CD14-positive monocyte (primary cell): Measurements from ENCODE around the gene ZFP1. TPM values are rescaled to one million over a fixed set of nuclear protein-coding genes. Genes with fewer than 3 reads are reported as not detected.

Source experiments
- DNase-seq, 3 donors: peaks; one replicate each; pipeline ENCODE4 v3.0.0-alpha.2; 2011 to 2022
- H2AFZ ChIP-seq: 2 replicates; pipeline ENCODE4 v1.6.0; 2012; ENCODE audit warnings: mild to moderate bottlenecking, low read depth, low read length, inconsistent platforms; ENCODE audit not compliant: insufficient read depth, poor library complexity, severe bottlenecking
- H3K27ac ChIP-seq, 2 donors: 1 replicate in 1 of 2; 2 replicates in 1 of 2; pipeline ENCODE4 v1.5.1; 2012 to 2013; ENCODE audit warnings: low read length in 2 of 2, control low read depth in 1 of 2, inconsistent platforms in 1 of 2, low read depth in 1 of 2, mild to moderate bottlenecking in 1 of 2
- H3K27me3 ChIP-seq, 2 donors: one replicate each; pipeline versions ENCODE4 v1.6.0 to v1.6.1; 2011 to 2013; ENCODE audit warnings: low read length in 2 of 2; ENCODE audit not compliant: control insufficient read depth in 2 of 2, insufficient read depth in 2 of 2
- H3K36me3 ChIP-seq, 2 donors: replicated peaks in 1 of 2; 1 replicate in 1 of 2; 2 replicates in 1 of 2; pipeline versions ENCODE4 v1.5.1 to v1.6.1; 2012 to 2013; ENCODE audit warnings: low read length in 2 of 2, control low read depth in 1 of 2, inconsistent platforms in 1 of 2, mild to moderate bottlenecking in 1 of 2; ENCODE audit not compliant: insufficient read depth in 2 of 2, control insufficient read depth in 1 of 2
- H3K4me1 ChIP-seq, 2 donors: 1 replicate in 1 of 2; 2 replicates in 1 of 2; pipeline versions ENCODE4 v1.5.1 to v1.6.1; 2012 to 2013; ENCODE audit warnings: low read length in 2 of 2, control low read depth in 1 of 2, inconsistent platforms in 1 of 2, mild to moderate bottlenecking in 1 of 2, moderate library complexity in 1 of 2; ENCODE audit not compliant: insufficient read depth in 2 of 2, control insufficient read depth in 1 of 2
- H3K4me2 ChIP-seq: replicated peaks from 2 replicates; pipeline ENCODE3; 2012; ENCODE audit warnings: low read length, moderate library complexity, mild to moderate bottlenecking; ENCODE audit not compliant: poor library complexity, severe bottlenecking; ENCODE audit errors: extremely low read depth
- H3K4me3 ChIP-seq, 3 experiments: fragments of 200-600 bp in 1 of 3; sonication (generic) in 1 of 3; replicated peaks in 1 of 3; 1 replicate in 2 of 3; 2 replicates in 1 of 3; pipeline ENCODE4 v1.5.1; 2011 to 2013; ENCODE audit warnings: low read length in 3 of 3, mild to moderate bottlenecking in 3 of 3, control low read depth in 2 of 3, low read depth in 2 of 3, inconsistent platforms in 1 of 3, moderate library complexity in 1 of 3
- H3K79me2 ChIP-seq: 2 replicates; pipeline ENCODE4 v1.6.0; 2012; ENCODE audit warnings: mild to moderate bottlenecking, control low read depth, inconsistent platforms, low read length, moderate library complexity; ENCODE audit not compliant: insufficient read depth
- H3K9ac ChIP-seq: 2 replicates; pipeline ENCODE4 v1.6.0; 2017; ENCODE audit warnings: low read length, mild to moderate bottlenecking; ENCODE audit not compliant: insufficient read depth, poor library complexity, severe bottlenecking
- H3K9me3 ChIP-seq, 2 donors: replicated peaks in 1 of 2; 1 replicate in 1 of 2; 2 replicates in 1 of 2; pipeline versions ENCODE4 v1.5.1 to v1.6.1; 2012 to 2013; ENCODE audit warnings: low read length in 2 of 2, control low read depth in 1 of 2; ENCODE audit not compliant: control insufficient read depth in 1 of 2, insufficient read depth in 1 of 2
- H4K20me1 ChIP-seq: 2 replicates; pipeline ENCODE4 v1.6.0; 2012; ENCODE audit warnings: mild to moderate bottlenecking, low read length, control low read depth, moderate library complexity; ENCODE audit not compliant: insufficient read depth
- H3K27ac Mint-ChIP-seq, 7 donors: one replicate each; pipeline ENCODE4 v1.8.0; 2020; ENCODE audit warnings: mild to moderate bottlenecking in 7 of 7, mixed read lengths in 7 of 7, moderate library complexity in 6 of 7, inconsistent platforms in 2 of 7
- H3K27me3 Mint-ChIP-seq, 3 donors: one replicate each; pipeline ENCODE4 v1.8.0; 2021 to 2022; ENCODE audit warnings: low read depth in 3 of 3, mild to moderate bottlenecking in 3 of 3, mixed read lengths in 3 of 3, moderate library complexity in 3 of 3, inconsistent platforms in 1 of 3
- H3K36me3 Mint-ChIP-seq, 2 donors: one replicate each; pipeline ENCODE4 v1.8.0; 2020; ENCODE audit warnings: mixed read lengths in 2 of 2, inconsistent platforms in 1 of 2, mild to moderate bottlenecking in 1 of 2
- H3K4me1 Mint-ChIP-seq: one replicate; pipeline ENCODE4 v1.8.0; 2020; ENCODE audit warnings: mild to moderate bottlenecking, mixed read lengths
- H3K4me3 Mint-ChIP-seq, 2 donors: one replicate each; pipeline ENCODE4 v1.8.0; 2020; ENCODE audit warnings: mild to moderate bottlenecking in 2 of 2, mixed read lengths in 2 of 2, moderate library complexity in 1 of 2
- H3K9me3 Mint-ChIP-seq, 7 donors: one replicate each; pipeline ENCODE4 v1.8.0; 2020 to 2022; ENCODE audit warnings: mixed read lengths in 7 of 7, mild to moderate bottlenecking in 6 of 7, moderate library complexity in 6 of 7, inconsistent platforms in 2 of 7
- CTCF ChIP-seq: fragments of 200-600 bp; IDR thresholded peaks from one replicate; pipeline ENCODE4 v1.8.0; 2022; ENCODE audit warnings: antibody characterized with exemption, mild to moderate bottlenecking
- WGBS: methylation state at CpG from one replicate; pipeline ENCODE4 v1.1.5; 2013; ENCODE audit warnings: missing lambda C conversion rate; ENCODE audit not compliant: insufficient coverage; 5-methylcytosine and 5-hydroxymethylcytosine counted together
- intact Hi-C, 2 donors: fragments of 100-400 bp; cut with micrococcal nuclease; formaldehyde crosslinking; loops; one replicate each; pipeline versions ENCODE4 v1.15.0 to v1.15.1; 2023
- polyA plus RNA-seq, 3 donors: library from polyadenylated mRNA; depleted of rRNA in 1 of 3; unstranded in 2 of 3; stranded (reverse) in 1 of 3; fragments of 300-500 nt in 2 of 3; fragments of >200 nt in 1 of 3; fragmentation: Illumina TruSeq in 2 of 3; gene quantifications; 1 replicate in 2 of 3; 2 replicates in 1 of 3; pipeline ENCODE4 v1.2.3, GENCODE V29; 2012 to 2021

ZFP1 gene
- polyA plus RNA-seq, 3 donors = 1.8 to 4.0 (median 3.4) TPM

GRCh38 chr16:75206749-75207451 is 58.6 kb downstream of the ZFP1 start, which contains the start of gene CTRB2:
Gene CTRB2, minus strand, starts transcription at chr16:75207161. Its CDS starts 20 bp downstream, at chr16:75207141.
- TF ChIP-seq CTCF = no peak
- peaks cover 36 to 65% (median 44%) of the 10 kb centered on the region in 3 donors for H3K27me3 Mint-ChIP-seq
- Histone ChIP-seq H3K9me3 (no peaks in the 10 kb centered on the region), H3K4me1 (no peaks in the 10 kb centered on the region), H4K20me1 (no peaks in the 10 kb centered on the region), H3K4me2 (no peak within 1 kb of the TSS), H3K9ac (no peak within 1 kb of the TSS), H3K4me3 (no peak within 1 kb of the TSS), H3K79me2 (no peaks in the 10 kb centered on the region), H3K27me3 (peaks cover 0 to 15% of the 10 kb centered on the region in 2 donors), H3K27ac (no peak within 1 kb of the TSS), H2AFZ (no peak within 1 kb of the TSS), H3K36me3 (no peaks in the 10 kb centered on the region)
- peak within 1 kb of the TSS in 1 of 2 donors; percentile 26 for H3K4me3 Mint-ChIP-seq
- DNase-seq = no peak
- 94% methylated on average over 18 of the region's 24 CpGs for WGBS
- no peaks in the 10 kb centered on the region for H3K4me1 Mint-ChIP-seq
- H3K36me3 Mint-ChIP-seq = no peaks in the 10 kb centered on the region
- H3K27ac Mint-ChIP-seq = no peak within 1 kb of the TSS
- H3K9me3 Mint-ChIP-seq = peaks cover 0 to 3% (median 0%) of the 10 kb centered on the region in 7 donors
- intact Hi-C loops = loop anchor here in 1 of 2 donors (2.0 kb wide), 1 partner anchor 18 kb away; no protein-coding TSS in a partner anchor

- intact Hi-C loops = loop anchor here in 1 of 2 donors (2.0 kb wide), 1 partner anchor 17 kb away; no protein-coding TSS in a partner anchor
- Histone ChIP-seq H3K79me2 (no peaks in the 10 kb centered on the region), H3K4me1 (no peaks in the 10 kb centered on the region), H3K9me3 (no peaks in the 10 kb centered on the region), H3K4me2 (no peak overlapping the region), H3K27ac (no peak overlapping the region), H3K36me3 (no peaks in the 10 kb centered on the region), H3K27me3 (peaks cover 0 to 9% of the 10 kb centered on the region in 2 donors), H3K4me3 (no peak overlapping the region), H2AFZ (no peak overlapping the region), H3K9ac (no peak overlapping the region), H4K20me1 (no peaks in the 10 kb centered on the region)
- Mint-ChIP-seq H3K4me3 (no peak overlapping the region), H3K36me3 (no peaks in the 10 kb centered on the region), H3K27ac (no peak overlapping the region), H3K27me3 (peaks cover 35 to 63% (median 39%) of the 10 kb centered on the region in 3 donors), H3K9me3 (peaks cover 0 to 3% (median 0%) of the 10 kb centered on the region in 7 donors), H3K4me1 (no peaks in the 10 kb centered on the region)
- 80% methylated on average over 10 of the region's 11 CpGs for WGBS
- TF ChIP-seq CTCF = no peak
- DNase-seq = no peak
Observed at GRCh38 chr16:75207831-75208230, 59.5 kb downstream of the ZFP1 start.
